HG02763 (cell line): ENCODE results near the gene RPS19.
"Not testable (repeated sequence)": the region's sequence is repeated elsewhere in the genome, so short reads cannot be mapped to it uniquely, and the experiment has no call there.

Experiments
- ATAC-seq: cut with Tn5 transposase; IDR thresholded peaks from one replicate; pipeline ENCODE4 v1.9.1; 2021; ENCODE audit warnings: mild to moderate bottlenecking, moderate library complexity; ENCODE audit not compliant: unreplicated experiment

RPS19 gene

DNA sequence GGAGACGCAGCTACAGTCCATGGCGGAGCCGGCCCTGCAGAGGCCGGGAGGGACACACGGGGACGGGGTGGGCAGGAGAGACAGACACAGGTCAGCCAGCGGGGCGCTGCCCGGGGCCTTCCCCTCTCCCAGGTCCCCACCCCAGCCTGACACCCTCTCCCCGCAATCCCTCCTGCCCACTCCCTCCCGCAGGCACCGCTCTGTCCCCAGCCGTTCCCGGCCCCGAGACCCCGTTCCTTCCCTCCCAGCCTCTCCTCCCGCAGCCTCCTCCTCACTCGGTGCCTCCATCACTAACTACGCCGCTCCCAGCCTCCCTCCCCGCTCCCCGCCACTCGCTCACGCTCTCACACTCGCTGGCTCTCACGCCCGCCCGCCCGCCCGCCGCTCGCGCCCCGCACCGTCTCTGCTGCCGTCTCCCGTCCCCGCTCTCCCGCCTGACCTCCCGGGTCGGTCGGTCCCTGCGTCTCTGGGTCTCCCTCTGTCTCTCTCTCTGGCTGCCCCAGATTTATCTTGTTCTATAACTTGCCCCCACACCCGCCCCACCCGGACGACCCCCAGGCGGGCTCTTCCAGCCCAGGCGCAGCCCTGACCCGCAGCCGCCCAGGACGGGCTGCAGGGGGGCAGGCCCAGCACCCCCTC, 53.0 kb downstream of the RPS19 start:
- no peak for ATAC-seq

DNA sequence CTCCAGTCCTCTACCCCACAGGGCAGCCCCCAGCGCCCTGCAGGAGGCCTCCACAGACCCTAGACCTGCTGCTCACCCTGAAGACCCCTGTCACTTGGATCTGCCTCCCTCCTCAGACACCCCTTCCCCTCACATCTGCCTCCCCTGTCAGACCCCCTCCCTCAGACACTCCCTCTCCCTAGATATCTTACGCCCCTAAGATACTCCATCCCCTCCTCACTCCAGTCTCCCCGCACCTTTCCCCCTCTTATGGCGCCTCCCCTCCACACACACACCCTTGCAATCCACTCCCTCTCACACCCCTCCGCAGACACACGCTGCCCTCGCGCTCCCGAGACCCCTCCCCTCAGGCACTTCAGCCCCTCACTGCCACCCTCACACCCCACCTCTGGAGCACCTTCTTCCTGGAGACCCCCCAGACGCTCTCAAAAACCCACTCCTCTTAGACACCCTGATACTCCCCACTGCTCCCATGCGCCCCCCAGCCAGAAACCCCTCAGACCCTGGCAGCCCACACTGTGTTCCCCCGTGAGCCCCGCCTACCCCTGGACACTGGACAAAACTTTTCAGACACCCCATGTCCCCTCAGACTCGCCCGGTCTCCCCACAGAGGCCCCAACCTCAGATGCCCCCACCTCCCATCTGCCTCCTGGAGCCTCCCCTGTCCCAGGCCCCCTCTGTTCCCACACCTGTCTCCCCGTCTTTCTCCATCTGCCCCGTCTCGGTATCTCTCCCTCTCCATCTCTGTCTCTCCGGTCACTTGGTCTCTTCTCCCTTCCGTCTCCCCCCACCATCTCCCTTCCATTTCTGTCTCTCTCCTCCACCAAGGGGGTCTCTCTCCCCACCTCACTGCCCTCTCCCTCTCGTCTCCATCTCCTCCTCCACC, 53.7 kb downstream of the RPS19 start:
- no peak for ATAC-seq

DNA sequence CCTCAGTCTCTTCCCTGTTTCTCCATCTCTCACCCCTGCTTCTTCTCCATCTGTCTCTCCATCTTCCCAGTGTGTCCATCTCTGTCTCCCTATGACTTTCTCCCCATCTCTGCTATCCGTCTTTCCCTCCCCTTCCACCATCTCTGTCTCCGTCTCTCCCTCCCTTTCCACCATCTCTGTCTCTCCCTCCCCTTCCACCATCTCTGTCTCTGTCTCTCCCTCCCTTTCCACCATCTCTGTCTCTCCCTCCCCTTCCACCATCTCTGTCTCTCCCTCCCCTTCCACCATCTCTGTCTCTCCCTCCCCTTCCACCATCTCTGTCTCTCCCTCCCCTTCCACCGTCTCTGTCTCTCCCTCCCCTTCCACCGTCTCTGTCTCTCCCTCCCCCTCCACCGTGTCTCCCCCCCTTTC, 54.4 kb downstream of the RPS19 start:
- ATAC-seq, result not testable (repeated sequence)

DNA sequence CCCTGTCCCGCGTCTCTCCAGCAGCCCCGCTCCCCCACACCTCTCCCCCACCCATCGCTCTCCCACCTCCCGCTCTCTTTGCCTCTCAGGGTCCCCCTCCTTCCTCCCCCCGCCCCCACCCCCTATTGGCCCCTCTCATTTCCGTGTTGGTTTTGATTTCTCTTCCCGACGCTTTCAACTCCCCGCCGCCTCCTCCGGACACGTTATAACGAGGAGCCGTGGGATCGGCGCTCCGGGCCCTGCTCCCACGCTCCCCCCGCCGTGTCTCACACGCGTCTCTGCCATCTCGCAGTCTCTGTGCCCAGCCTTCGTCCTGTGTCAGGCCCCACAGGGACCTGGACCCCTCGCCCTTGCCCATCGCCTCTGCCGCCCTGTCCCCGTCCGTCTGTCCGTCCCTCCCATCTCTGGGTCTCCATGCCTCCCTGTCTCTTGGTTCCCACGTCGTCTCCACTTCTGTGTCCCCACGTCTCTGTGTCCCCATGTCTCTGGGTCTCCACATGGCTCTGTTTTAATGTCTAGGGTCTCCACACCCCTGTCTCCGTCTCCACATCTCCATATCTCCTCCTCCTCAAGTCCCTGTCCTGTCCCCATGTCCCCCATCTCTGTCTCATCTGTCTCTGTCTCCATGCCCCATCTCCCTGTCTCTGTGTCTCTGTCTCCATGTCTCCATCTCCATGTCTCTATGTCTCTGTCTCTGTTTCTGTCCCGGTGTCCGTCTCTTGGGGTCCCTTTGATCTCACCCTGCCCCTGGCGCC, 55.1 kb downstream of the RPS19 start:
- ATAC-seq, result no peak

DNA sequence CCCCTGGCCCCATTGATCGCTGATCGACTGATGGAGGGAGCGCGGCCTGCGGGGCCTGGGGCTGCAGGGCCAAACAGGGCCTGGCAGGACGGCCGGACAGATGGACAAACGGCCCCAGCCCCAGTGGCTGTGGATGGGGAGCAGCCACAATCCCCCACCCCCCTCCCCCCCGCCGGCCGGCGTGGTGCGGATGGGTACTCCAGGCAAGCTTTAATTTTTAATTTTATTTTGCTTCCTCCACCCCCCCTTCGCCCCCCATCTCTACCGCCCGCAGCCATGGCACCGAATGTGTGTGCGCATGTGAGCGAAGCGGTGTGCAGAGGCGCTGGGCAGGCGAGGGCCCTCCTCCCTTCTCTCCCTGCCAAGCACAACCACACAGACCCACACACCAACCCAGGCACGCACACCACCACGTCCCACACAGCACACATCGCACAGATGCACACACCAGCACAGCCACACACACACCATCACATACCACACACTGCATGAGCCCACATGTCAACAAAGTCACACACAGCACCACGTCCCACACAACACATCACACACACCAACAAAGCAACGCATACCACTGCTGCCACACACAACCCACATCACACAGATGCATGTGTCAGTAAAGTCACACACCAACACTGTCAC, 55.8 kb downstream of the RPS19 start:
- no peak for ATAC-seq

DNA sequence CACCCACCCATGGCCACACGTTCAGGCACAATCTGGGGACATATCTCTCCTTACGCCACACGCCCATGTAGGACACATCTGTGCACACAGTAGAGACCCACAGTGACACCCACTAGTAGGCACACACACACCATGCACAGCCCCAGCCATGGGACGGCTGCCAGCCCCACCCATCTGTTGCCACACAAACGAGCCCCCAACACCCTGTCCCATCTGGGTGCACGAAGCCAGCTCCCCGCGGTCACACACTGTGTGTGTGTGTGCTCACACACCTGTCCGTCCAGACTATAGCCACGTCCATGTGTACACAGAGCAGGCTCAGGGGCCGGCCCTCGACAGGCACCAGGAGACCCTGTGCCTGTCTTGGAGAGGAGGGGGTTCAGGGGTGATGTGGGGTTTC, 57.6 kb downstream of the RPS19 start:
- ATAC-seq, result no peak

DNA sequence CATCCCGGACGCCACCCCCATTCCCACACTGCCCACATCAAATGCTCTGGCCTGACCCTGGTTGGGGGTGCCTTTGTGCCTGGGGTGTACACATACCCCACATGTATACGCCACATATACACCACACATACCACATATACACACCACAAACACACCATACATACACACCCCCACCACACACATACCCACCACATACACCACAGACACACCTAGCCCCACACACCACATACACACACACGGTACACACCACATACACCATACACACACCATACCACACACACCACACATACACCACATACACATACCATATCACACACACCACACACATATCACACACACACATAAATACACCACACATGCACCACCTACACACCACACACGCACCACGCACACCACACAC, 58.0 kb downstream of the RPS19 start:
- ATAC-seq, result no peak

DNA sequence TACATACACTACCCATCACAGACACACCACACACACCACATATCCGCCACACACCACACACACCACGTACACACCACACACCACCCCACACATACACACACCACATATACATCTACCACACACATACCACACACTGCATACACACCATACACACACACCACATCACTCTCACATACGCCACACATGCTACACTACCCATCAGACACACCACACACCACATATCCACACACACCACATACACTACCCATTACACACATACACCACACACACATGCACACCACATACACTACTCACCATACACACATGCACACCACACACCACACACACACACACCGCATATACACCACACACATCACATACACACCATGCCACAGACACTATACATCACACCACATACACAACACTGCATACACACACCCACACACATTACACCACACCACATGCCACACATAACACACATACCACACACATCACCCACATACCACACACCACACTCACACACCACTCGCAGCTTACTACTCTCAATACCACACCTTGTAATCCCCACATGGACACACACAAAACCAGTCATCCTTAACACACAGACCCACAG, 58.7 kb downstream of the RPS19 start:
- no peak for ATAC-seq

DNA sequence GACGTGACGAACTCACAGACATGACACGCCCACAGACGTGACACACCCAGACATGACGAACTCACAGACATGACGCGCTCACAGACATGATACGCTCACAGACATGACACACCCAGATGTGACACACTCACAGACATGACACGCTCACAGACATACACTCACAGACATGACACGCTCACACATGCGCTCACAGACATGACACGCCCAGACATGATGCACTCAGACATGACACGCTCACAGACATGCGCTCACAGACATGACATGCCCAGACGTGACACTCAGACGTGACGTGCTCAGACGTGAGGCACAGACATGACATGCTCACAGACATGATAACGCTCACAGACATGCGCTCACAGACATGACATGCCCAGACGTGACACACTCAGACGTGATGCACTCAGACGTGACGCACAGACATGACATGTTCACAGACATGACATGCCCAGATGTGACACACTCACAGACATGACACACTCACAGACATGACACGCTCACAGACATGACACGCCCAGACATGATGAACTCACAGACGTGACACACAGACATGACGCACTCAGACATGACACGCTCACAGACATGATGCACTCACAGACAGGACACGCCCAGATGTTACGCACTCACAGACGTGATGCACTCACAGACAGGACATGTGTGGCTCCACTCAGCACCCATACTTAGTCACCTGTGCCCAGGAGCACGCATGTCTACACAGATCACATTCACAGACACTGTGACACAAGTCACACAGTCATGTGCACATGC, 60.1 kb downstream of the RPS19 start:
- ATAC-seq, result no peak

DNA sequence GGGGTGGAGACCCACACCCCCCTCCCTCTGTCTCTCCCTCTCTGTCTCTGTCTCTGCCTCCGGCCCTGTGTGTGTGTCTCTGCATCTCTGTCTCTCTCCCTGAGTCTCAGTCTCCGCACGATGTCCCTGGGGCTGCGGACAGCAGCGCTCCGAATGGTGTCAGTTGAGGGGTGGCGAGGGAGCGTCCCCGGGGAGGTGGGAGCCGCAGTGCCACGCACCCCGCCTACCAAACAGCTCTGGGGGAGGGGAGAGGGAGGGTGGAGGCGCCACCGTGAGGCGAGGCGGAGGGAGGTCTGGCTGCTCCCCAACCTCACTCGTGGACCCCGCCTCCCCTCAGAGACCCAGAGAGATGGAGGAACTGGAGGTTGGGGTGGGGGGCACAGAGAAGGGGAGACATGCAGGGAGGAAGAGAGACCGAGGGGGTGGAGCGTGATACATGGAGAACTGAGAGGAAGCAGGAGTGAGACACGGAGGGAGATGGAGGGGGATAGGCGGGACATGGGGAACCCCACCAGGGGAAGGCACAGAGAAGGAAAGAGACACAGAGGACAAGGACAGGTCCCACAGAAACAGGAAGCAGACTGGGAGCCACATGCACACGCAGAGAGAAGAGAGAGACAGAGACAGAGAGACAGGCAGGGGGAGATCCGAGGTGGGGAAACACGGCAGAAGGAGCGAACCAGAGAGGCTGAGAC, 61.0 kb downstream of the RPS19 start:
- no peak for ATAC-seq

DNA sequence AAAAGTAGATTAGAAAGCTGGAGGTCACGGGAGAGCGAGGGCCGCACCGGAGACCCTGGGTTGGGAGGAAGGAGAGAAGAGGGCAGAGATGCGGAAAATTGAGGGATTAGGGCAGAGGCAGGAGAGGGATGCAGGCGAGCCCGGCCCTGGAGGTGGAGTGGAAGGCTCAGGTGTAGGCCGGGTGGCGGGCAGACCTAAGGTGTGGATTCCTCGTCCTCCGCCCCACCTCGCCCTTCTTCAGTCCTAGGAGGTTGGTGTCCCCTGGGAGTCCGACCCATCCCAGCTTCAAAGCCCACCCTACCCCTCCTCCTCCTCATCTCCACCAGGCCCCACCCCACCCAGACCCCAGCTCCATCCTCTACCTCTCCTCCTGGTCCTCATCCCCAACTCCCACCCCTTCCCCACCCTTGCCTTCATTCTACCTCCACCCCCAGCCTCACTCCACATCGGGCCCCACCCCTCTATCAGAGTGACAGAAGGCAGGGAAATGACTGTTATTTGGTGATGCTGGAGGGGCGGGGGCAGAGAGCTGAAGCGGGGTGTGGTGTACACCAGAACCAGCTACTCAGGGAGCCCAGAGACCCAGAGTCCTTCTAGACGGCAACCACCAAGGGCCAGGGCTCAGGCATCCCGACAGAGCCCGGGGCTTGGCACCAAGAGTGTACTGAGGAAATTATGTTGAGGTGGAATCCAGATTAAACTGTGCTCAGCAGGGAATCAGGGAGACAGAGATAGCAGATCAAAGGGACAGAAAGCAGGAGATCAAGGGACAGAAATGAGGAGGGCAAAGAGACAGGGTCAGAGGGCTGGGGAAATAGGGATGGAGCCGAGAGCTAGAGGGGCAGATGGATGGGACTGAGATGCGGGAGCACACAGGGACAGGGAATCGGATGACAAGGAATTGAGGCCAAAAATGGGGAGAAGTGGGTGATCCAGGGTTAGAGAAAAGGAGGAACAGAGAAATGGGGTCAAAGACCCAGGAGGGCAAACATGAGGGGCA, 61.8 kb downstream of the RPS19 start:
- no peak for ATAC-seq
